Epithelial cell of prostate (primary cell): Measurements from ENCODE around the gene ARHGAP26.

Experiments used
- DNase-seq: peaks from one replicate; pipeline ENCODE4 v3.0.0-alpha.2; 2011; ENCODE audit warnings: low read depth, low spot score
- H3K27ac ChIP-seq: fragments of 450-650 bp; 2 replicates; pipeline ENCODE4 v1.5.1; 2017; ENCODE audit warnings: mild to moderate bottlenecking

The ARHGAP26 gene

GRCh38 chr5:143234162-143234842, 464.1 kb downstream of the ARHGAP26 start:
- peak overlapping the region; percentile 93 for H3K27ac ChIP-seq
- no peak for DNase-seq

GRCh38 chr5:143235423-143235822, 465.2 kb downstream of the ARHGAP26 start:
- DNase-seq, result peak; percentile 97
- peak overlapping the region; percentile 93 for H3K27ac ChIP-seq

DNA sequence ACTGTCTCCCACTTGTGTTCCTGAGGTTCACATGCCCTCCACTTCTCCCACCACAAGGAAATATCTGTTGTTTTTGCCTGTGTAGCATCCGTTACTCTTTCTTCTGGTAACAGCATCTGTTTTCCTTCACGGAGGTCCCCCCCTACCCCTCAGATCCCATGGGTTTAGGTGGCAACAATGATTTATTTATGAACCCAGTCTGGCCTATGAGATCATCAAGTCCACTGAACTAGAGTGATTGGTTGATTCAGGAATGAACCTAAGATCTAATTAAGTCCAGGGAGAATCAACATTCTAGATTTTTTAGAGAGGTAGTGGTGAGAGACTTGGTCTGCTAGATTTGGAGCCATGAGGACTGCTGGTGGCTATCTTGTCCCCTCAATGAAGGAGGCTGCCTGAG, 466.5 kb downstream of the ARHGAP26 start:
- DNase-seq, result no peak
- peak overlapping the region; percentile 93 for H3K27ac ChIP-seq

DNA sequence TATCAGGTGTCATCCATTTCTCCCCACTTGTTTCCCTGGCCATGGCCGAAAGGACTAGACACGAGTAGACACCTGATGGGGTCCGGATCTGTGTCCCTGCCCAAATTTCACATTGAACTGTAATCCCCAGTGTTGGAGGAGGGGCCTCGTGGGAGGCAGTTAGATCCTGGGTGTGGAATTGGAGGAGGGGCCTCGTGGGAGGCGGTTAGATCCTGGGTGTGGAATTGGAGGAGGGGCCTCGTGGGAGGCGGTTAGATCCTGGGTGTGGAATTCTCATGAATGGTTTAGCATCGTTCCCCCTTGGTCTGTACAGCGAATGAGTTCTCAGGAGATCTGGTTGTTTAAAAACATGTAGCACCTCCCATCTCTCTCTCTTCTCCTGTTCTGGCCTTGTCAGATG, 467.5 kb downstream of the ARHGAP26 start:
- H3K27ac ChIP-seq, result no peak overlapping the region
- no peak for DNase-seq

GRCh38 chr5:143238620-143239019, 468.4 kb downstream of the ARHGAP26 start:
- no peak for DNase-seq
- H3K27ac ChIP-seq, result no peak overlapping the region

DNA sequence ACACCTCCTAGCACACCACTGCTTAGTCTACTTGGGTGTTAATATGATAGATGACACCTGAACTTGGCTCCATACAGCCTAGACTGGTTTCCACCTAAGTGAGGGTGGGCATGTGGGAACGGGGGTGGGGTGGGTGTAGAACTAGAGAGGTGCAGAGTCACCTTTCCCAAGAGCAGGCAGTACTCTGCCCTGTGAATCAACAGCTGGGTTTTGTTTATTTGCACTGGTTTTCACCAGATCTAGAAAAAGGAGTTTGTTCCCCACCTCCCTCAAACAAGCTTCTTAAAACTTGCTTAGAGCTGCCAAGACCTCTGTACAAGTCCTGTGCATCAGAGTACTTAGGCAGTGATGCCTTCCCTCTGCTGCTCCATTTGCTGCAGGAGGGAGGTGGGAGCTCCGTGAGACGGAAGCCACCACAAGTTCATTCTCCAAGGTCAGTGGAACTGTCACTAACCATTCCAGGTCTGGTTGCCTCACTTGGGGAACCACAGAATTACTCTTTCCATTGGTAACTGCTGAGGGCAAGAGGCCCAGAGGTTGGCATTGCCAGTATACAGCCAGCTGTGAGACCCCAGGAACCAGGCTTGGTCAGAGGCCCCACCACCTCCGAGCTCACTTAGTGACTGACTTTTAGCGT, 469.8 kb downstream of the ARHGAP26 start:
- no peak for DNase-seq
- no peak overlapping the region for H3K27ac ChIP-seq

GRCh38 chr5:143241892-143242291, 471.7 kb downstream of the ARHGAP26 start:
- H3K27ac ChIP-seq, result peak overlapping the region; percentile 98
- peak; percentile 53 for DNase-seq

DNA sequence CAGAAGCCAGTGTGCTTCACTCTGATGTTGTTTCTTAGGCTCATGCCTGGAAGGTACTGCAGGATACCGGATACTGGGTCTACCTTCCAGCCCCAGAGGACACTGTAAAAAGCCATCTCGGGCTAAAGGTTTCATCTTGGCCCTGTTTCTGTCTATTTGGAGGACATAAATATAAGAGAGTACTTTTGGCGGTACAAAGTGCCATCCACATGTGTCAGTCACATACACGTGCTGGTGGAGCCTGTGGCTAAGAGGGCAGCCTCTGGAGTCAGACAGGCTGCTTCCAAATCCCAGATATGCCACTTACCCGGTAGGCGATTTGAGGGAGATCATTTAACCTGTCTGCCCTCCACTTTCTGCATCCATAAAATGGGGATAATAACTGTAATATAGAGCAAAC, 472.9 kb downstream of the ARHGAP26 start:
- no peak for DNase-seq
- H3K27ac ChIP-seq, result peak overlapping the region; percentile 98

GRCh38 chr5:143244000-143244736, 474.0 kb downstream of the ARHGAP26 start:
- H3K27ac ChIP-seq, result peak overlapping the region; percentile 98

GRCh38 chr5:143244990-143245389, 474.8 kb downstream of the ARHGAP26 start:
- H3K27ac ChIP-seq, result peak overlapping the region; percentile 98
- DNase-seq, result no peak

More at GRCh38 chr5:143244000-143244736, 474.0 kb downstream of the ARHGAP26 start:
- DNase-seq, result peak; percentile 86

DNA sequence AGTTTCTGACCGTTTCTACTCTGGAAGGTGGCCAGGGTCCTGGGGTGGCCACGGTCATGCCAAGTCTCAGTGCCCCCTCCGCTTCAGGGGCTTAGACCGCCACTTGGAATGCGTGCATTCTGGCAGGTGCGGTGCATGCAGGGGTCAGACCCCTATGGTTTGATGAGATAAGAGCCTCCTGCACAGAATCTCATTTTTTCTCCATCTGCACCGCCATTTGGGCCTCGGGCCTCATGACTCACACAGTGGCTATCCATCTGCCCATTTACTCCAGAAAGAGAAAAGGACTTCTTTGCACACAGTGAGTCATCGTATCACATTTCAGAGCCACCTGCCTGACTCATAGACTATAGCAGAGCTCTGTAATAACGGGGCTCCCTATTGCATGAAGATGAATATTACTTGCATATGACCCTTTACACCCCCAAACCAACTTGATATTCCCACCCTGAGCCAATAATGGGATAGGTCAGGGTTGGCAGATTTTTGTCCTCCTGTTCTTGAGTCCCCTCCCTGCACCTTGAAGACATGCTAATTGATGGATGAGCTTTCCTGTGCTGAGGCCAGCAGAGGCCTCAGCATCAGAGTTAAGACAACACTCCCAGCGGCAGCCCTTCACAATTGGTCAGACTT, 475.9 kb downstream of the ARHGAP26 start:
- peak; percentile 75 for DNase-seq
- peak overlapping the region; percentile 98 for H3K27ac ChIP-seq

- H3K27ac ChIP-seq, result no peak overlapping the region
- no peak for DNase-seq
These were observed 477.1 kb downstream of the ARHGAP26 start for GRCh38 chr5:143247134-143247815.

DNA sequence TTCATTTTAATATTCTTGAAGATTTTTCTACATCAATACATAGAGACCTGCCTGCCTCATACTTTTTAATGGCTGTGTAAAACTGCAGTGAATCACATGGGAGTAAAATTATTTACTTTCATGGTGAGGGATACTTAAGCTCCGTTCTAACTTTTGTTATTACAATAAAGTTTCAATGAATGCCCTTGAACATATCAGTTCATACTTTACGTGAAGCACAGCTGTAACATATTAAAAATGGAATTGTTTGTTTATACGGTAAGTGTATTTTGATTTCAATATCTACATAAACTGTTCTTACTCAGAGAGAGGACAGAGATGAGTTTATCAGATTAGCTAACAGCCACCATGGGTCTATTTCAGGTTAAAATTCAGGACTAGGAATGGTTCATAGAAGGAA, 478.2 kb downstream of the ARHGAP26 start:
- DNase-seq, result no peak
- peak overlapping the region; percentile 59 for H3K27ac ChIP-seq

DNA sequence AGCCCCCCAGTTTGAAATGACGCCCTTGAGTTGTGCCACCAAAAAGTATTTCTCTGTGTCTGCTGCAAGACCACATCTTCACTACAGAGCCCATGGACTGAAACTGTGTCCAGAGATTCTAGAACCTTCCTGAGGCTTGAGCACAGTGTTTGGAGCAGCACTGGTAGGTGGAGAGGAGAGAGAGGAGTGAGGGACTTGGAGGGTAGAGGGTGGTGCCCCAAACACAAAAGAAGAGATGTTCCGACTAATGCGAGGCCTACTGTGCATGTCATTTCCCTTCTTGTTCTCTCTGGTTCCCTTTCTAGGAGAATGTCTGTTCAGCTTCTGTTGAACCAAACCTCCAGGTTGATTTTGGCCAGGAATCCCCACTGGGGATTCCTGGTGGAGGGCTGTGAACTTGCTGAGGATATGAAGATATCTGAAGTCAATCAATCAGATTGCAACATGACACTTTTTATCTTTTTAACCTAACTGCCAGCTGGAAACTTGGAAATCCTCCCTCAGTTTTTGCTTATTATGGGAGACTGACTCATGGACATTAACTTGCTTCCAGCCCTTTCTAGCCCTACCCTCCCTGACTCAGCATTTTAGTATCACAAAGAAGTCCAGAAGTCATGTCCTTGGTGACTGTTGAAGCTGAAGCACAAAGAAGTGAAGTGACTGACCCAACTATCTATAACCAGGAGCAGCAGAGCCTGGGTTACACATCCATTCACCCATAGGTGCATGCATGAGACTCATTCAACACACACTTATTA, 478.8 kb downstream of the ARHGAP26 start:
- peak overlapping the region; percentile 59 for H3K27ac ChIP-seq

GRCh38 chr5:143249851-143250250, 479.7 kb downstream of the ARHGAP26 start:
- DNase-seq, result no peak

More for the DNA sequence above, 478.8 kb downstream of the ARHGAP26 start:
- peak; percentile 62 for DNase-seq

GRCh38 chr5:143251190-143251589, 481.0 kb downstream of the ARHGAP26 start:
- DNase-seq, result no peak

More at GRCh38 chr5:143249851-143250250, 479.7 kb downstream of the ARHGAP26 start:
- peak overlapping the region; percentile 59 for H3K27ac ChIP-seq

DNA sequence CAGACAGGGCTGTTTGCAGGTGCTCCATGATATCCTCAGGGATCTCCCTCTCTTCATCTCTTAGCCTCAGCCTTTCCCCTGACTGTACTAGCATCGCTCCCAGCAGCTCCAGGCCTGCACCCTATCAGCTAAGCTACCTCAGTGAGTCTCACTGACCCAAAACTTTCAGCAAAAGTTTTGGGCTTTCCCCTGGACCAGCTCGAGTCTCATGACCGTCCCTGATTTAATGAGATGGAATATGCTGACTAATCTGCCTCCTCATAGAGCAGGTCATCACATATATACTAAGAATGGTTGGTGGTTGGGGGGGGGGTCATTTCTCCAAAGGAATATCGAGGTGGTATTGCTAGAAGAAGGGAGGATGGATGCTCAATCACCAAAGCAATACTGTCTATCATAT, 481.8 kb downstream of the ARHGAP26 start:
- no peak for DNase-seq
- no peak overlapping the region for H3K27ac ChIP-seq

More at GRCh38 chr5:143251190-143251589, 481.0 kb downstream of the ARHGAP26 start:
- no peak overlapping the region for H3K27ac ChIP-seq

- no peak overlapping the region for H3K27ac ChIP-seq
- no peak for DNase-seq
These were observed 484.6 kb downstream of the ARHGAP26 start for GRCh38 chr5:143254819-143255218.

DNA sequence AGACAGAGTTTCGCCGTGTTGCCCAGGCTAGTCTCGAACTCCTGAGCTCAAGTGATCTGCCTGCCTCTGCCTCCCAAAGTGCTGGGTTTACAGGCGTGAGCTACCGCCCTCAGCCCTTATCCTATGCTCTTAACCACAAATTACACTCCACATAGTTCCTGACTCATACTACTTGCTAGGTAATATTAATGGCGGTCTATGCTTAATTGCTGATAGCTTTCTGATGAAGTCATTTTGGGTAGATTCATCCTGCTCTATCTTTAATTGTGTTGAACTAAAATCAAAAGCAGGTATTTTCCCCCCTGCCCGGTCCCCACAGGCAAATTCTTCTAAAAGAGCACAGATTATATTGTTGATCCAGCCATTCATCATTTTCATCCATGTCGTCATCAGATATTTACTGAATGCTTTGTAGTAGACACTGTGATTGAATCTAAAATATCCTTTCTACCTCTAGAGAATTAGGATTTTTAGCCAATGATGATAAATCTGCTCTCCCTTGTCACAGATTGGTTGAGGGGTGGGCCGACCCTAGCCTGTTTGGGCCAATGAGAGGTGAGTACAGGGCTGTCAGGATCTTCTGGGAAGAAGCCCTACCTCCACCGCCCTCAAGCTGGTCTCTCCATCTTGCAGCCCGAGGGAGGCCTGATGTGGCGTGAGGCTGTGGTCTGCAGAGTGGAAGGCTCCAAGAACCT, 488.5 kb downstream of the ARHGAP26 start:
- no peak for DNase-seq
- H3K27ac ChIP-seq, result peak overlapping the region; percentile 9
